ENCODE data around the gene GRHPR.

- TF ChIP-seq CTCF (IDR thresholded peaks at IDR 0.05; ENCODE audit: insufficient read depth, low read depth, low read length) (no peak), EZH2 (IDR thresholded peaks at IDR 0.05; ENCODE audit: insufficient read depth, low read length) (no peak)
These were observed 24.0 kb upstream of the GRHPR start for GRCh38 chr9:37398464-37399025.

Data from astrocyte (in vitro differentiated cells and primary cell).